Astrocyte (in vitro differentiated cells and primary cell): Measurements from ENCODE around the gene SCAF8.

Experiments
- EZH2 ChIP-seq: IDR thresholded peaks from 2 replicates; pipeline ENCODE4 v1.6.1; 2012; ENCODE audit warnings: mild to moderate bottlenecking, low read length, inconsistent platforms; ENCODE audit not compliant: insufficient read depth
- TF ChIP-seq, protein P1 (sequence below): IDR thresholded peaks from 2 replicates; pipeline ENCODE4 v1.5.1; 2011; ENCODE audit warnings: low read depth, mild to moderate bottlenecking, inconsistent platforms, low read length, moderate library complexity; ENCODE audit not compliant: insufficient read depth

DNA sequence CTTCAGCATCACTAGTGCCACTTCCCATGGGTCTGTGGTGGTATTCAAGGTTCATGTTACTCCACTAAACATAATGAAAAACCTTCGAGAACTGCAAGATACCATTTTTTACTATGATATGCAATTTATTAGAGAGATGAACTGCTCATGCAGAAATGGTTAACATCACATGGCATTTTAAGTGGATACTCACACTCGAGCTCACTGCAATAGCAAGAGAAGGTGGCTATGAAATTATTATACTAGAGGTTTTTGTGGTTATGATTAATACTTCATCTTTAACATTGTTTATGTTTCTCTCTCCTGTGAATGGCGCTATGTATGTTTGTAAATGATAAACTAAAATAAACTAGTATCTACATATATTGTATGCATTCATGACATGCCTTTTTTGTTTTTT is 35.1 kb downstream of the SCAF8 start:
- TF ChIP-seq, protein P1, sequence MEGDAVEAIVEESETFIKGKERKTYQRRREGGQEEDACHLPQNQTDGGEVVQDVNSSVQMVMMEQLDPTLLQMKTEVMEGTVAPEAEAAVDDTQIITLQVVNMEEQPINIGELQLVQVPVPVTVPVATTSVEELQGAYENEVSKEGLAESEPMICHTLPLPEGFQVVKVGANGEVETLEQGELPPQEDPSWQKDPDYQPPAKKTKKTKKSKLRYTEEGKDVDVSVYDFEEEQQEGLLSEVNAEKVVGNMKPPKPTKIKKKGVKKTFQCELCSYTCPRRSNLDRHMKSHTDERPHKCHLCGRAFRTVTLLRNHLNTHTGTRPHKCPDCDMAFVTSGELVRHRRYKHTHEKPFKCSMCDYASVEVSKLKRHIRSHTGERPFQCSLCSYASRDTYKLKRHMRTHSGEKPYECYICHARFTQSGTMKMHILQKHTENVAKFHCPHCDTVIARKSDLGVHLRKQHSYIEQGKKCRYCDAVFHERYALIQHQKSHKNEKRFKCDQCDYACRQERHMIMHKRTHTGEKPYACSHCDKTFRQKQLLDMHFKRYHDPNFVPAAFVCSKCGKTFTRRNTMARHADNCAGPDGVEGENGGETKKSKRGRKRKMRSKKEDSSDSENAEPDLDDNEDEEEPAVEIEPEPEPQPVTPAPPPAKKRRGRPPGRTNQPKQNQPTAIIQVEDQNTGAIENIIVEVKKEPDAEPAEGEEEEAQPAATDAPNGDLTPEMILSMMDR, result no peak
- no peak for TF ChIP-seq EZH2
